ENCODE measurements around the gene RPS29.

Gene RPS29

GRCh38 chr14:49594347-49595091, 8.3 kb upstream of the RPS29 start:
- DNase-seq = no peak

GRCh38 chr14:49593016-49593415, 6.8 kb upstream of the RPS29 start:
- DNase-seq = no peak

GRCh38 chr14:49589387-49589786, 3.2 kb upstream of the RPS29 start:
- DNase-seq = no peak

- peak; percentile 77 for DNase-seq
These were observed 687 bp upstream of the RPS29 start for GRCh38 chr14:49586673-49587460.

- peak; percentile 38 for DNase-seq
These were observed 1.1 kb downstream of the RPS29 start for GRCh38 chr14:49584981-49585640.

GRCh38 chr14:49584058-49584457, 2.1 kb downstream of the RPS29 start:
- DNase-seq = no peak

- DNase-seq = no peak
These were observed 2.6 kb downstream of the RPS29 start for GRCh38 chr14:49583629-49584028.

- peak; percentile 31 for DNase-seq
These were observed 3.8 kb downstream of the RPS29 start for GRCh38 chr14:49582113-49582977.

- peak; percentile 21 for DNase-seq
These were observed 4.7 kb downstream of the RPS29 start for GRCh38 chr14:49581209-49582112.

- no peak for DNase-seq
These were observed 6.3 kb downstream of the RPS29 start for GRCh38 chr14:49579841-49580240.

GRCh38 chr14:49578141-49578540, 8.0 kb downstream of the RPS29 start:
- DNase-seq = no peak

GRCh38 chr14:49574038-49574437, 12.1 kb downstream of the RPS29 start:
- no peak for DNase-seq

- no peak for DNase-seq
These were observed 16.9 kb downstream of the RPS29 start for GRCh38 chr14:49569281-49569680.

GRCh38 chr14:49566714-49567113, 19.5 kb downstream of the RPS29 start:
- DNase-seq = no peak

GRCh38 chr14:49559979-49560768, 26.0 kb downstream of the RPS29 start:
- DNase-seq = no peak

GRCh38 chr14:49553892-49554291, 32.3 kb downstream of the RPS29 start:
- DNase-seq = peak; percentile 87

GRCh38 chr14:49553106-49553505, 33.1 kb downstream of the RPS29 start:
- DNase-seq = peak; percentile 44

- no peak for DNase-seq
These were observed 34.6 kb downstream of the RPS29 start for GRCh38 chr14:49551569-49551968.

- peak; percentile 42 for DNase-seq
These were observed 35.6 kb downstream of the RPS29 start for GRCh38 chr14:49550286-49551184.

- peak; percentile 6 for DNase-seq
These were observed 36.3 kb downstream of the RPS29 start for GRCh38 chr14:49549881-49550280.
